Measurements from ENCODE around the gene SLC25A29.
"Not testable (repeated sequence)": the region's sequence is repeated elsewhere in the genome, so short reads cannot be mapped to it uniquely, and the experiment has no call there.

The SLC25A29 gene

DNA sequence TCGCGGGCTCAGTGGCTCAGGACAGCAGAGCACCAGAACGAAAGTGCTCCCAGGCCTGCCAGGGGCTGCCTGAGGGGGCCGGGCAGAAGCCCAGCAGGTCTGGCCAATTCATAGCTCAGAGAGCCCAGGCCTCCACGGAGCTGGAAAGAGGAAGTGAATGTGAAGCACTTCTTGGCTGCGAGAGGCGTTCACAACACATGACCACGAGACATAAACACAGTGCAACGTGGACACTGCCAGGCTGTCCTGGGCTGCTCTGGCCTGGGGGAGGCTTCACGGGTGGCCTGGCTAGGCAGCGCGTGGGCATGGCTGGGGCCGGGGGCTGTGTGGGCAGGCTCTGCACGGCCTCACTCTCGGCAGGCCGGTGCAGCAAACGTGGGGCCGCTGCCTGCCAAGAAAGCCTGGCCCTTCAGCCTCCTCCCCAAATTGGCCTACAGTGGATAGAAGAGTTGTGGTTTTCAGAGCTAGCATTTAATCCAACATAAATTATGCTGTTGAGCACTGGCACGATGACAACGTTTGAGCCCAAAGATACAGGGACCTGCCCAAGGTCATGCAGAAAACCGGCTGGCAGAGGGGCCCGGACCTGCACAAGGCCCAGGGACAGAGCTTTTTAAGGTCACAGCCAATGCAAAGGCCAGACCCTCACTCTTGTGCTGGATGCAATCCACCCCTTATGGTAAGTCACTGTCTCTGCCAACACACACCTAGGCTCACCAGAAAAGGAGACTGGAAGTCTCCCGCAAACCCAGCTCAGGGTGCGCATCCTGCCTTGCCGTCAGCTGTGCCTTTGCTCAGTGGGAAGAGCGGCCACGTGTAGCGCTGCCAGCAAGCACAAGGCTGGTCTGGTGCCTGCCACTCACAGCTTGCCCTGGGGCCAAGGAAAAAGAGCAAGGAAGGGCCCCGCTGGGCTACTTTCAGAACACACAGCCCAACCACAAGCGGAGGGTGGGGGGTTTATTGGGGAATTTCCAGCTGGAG is 8.6 kb downstream of the SLC25A29 start:
- Histone ChIP-seq H3K9me3 (ENCODE audit: control insufficient read depth, low read length) (no peaks in the 10 kb centered on the region), H3K4me1 (ENCODE audit: control insufficient read depth, insufficient read depth, low read length, poor library complexity, severe bottlenecking) (peaks cover 8% of the 10 kb centered on the region), H3K4me3 (ENCODE audit: extremely low read depth, insufficient read depth, low read length, poor library complexity, severe bottlenecking) (no peak overlapping the region), H3K36me3 (ENCODE audit: control insufficient read depth, insufficient read depth, low read length) (peaks cover 19% of the 10 kb centered on the region), H3K27ac (ENCODE audit: low read depth, low read length, severe bottlenecking) (peak overlapping the region; percentile 4)
- WGBS, 2 experiments (ENCODE audit: insufficient coverage in 2 of 2), result 91 to 97% methylated on average over 21 of the region's 30 CpGs

DNA sequence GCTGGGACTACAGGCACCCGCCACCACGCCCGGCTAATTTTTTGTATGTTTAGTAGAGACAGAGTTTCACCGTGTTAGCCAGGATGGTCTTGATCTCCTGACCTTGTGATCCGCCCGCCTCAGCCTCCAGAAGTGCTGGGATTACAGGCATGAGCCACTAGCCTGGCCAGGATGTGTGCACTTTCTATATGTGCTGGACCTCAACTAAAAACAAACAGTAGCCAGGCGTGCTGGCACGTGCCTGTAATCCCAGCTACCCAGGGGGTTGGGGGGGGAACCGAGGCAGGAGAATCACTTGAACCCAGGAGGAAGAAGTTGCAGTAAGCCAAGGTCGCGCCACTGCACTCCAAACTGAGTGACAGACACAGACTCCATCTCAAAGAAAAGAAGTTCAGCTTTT is 9.5 kb downstream of the SLC25A29 start:
- not testable (repeated sequence) for H3K4me3 ChIP-seq (ENCODE audit: extremely low read depth, insufficient read depth, low read length, poor library complexity, severe bottlenecking); H3K9me3 ChIP-seq (ENCODE audit: control insufficient read depth, low read length); H3K27ac ChIP-seq (ENCODE audit: low read depth, low read length, severe bottlenecking); H3K4me1 ChIP-seq (ENCODE audit: control insufficient read depth, insufficient read depth, low read length, poor library complexity, severe bottlenecking)
- H3K36me3 ChIP-seq (ENCODE audit: control insufficient read depth, insufficient read depth, low read length), result peaks cover 19% of the 10 kb centered on the region
- WGBS, 2 experiments (ENCODE audit: insufficient coverage in 2 of 2), result 77 to 93% methylated on average over 4 to 5 of the region's 11 CpGs

DNA sequence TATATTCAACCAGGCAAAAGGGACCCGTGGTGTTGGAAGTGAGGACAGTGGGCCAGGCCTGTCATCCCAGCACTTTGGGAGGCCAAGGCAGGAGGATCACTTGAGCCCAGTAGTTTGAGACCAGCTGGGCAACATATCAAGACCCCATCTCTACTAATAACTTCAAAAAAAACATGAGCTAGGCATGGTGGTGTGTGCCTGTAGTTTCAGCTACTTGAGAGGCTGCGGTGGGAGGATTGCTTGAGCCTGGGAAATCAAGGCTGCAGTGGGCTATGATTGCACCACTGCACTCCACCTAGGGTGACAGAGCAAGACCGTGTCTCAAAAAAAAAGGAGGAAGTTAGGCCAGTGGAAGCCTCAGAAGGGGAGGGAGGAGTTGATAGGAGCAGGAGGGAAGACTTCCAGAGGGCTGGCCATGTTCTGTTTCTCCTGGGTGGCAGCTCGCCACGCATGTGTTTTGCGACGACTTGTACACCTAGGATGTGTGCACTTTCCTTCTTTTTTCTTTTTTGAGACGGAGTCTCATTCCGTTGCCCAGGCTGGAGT is 10.1 kb downstream of the SLC25A29 start:
- 97 to 100% methylated on average over 1 to 8 of the region's 9 CpGs for WGBS, 2 experiments (ENCODE audit: insufficient coverage in 2 of 2)
- Histone ChIP-seq H3K4me3 (ENCODE audit: extremely low read depth, insufficient read depth, low read length, poor library complexity, severe bottlenecking) (no peak overlapping the region), H3K9me3 (ENCODE audit: control insufficient read depth, low read length) (no peaks in the 10 kb centered on the region), H3K4me1 (ENCODE audit: control insufficient read depth, insufficient read depth, low read length, poor library complexity, severe bottlenecking) (peaks cover 8% of the 10 kb centered on the region), H3K27ac (ENCODE audit: low read depth, low read length, severe bottlenecking) (no peak overlapping the region), H3K36me3 (ENCODE audit: control insufficient read depth, insufficient read depth, low read length) (peaks cover 24% of the 10 kb centered on the region)

DNA sequence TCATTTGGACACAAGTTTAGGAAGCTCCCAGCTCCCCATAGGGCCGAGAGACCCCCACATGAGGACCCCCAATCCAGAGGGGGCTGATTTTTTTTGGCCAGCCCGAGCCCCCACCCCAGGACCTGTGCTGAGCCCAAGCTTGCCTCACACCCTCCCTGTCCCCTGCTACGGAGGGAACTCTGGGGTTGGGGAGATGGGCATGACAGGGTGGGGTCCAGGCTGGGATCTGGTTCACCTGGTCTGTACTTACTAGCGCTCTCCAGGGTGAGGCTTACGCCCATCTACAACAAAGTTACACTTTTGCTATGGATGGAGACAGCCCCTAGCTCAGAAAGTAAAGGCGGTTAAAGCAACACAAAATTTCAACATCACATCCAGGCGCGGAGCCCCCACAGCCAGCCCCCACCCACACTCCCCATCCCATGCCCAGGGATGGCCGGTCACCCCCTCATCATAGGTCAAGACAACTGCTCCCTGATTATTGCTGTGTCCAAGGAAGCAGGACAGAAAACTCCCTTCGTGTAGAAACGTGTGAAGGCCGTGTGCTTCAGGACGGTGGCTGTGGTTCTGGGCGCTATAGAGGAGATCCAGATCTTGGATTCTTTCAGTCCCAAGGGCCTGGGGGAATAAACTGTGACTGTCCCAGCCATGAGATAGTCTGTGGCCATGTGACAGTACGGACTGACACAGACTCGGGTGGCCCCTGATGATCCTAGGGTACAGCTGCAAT is 10.7 kb downstream of the SLC25A29 start:
- peaks cover 10% of the 10 kb centered on the region for H3K4me1 ChIP-seq (ENCODE audit: control insufficient read depth, insufficient read depth, low read length, poor library complexity, severe bottlenecking)
- 96 to 97% methylated on average over 8 to 14 of the region's 16 CpGs for WGBS, 2 experiments (ENCODE audit: insufficient coverage in 2 of 2)
- no peak overlapping the region for H3K27ac ChIP-seq (ENCODE audit: low read depth, low read length, severe bottlenecking)
- H3K36me3 ChIP-seq (ENCODE audit: control insufficient read depth, insufficient read depth, low read length), result peaks cover 30% of the 10 kb centered on the region
- H3K4me3 ChIP-seq (ENCODE audit: extremely low read depth, insufficient read depth, low read length, poor library complexity, severe bottlenecking), result no peak overlapping the region
- no peaks in the 10 kb centered on the region for H3K9me3 ChIP-seq (ENCODE audit: control insufficient read depth, low read length)

DNA sequence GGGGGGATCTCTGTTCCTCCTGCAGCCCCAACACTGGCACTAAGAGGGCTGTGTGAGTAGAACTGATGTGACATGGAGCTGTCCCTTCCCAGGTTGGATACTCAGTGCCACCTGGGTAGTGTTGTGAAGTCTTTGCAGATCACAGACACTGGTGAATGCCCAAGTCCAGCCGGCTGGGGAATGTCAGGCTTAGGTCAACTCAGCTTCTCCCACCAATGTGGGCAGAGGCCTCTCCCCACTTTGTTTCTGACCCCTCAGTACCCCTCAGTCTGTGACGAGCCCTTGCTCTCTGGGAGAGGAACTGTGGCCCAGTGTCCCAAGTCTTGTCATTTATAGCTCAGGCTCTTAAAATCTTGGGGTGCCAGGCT is 11.3 kb downstream of the SLC25A29 start:
- Histone ChIP-seq H3K4me1 (ENCODE audit: control insufficient read depth, insufficient read depth, low read length, poor library complexity, severe bottlenecking) (peaks cover 14% of the 10 kb centered on the region), H3K4me3 (ENCODE audit: extremely low read depth, insufficient read depth, low read length, poor library complexity, severe bottlenecking) (no peak overlapping the region), H3K9me3 (ENCODE audit: control insufficient read depth, low read length) (no peaks in the 10 kb centered on the region), H3K36me3 (ENCODE audit: control insufficient read depth, insufficient read depth, low read length) (peaks cover 30% of the 10 kb centered on the region), H3K27ac (ENCODE audit: low read depth, low read length, severe bottlenecking) (no peak overlapping the region)
- 91 to 92% methylated on average over 1 to 2 of the region's 2 CpGs for WGBS, 2 experiments (ENCODE audit: insufficient coverage in 2 of 2)

DNA sequence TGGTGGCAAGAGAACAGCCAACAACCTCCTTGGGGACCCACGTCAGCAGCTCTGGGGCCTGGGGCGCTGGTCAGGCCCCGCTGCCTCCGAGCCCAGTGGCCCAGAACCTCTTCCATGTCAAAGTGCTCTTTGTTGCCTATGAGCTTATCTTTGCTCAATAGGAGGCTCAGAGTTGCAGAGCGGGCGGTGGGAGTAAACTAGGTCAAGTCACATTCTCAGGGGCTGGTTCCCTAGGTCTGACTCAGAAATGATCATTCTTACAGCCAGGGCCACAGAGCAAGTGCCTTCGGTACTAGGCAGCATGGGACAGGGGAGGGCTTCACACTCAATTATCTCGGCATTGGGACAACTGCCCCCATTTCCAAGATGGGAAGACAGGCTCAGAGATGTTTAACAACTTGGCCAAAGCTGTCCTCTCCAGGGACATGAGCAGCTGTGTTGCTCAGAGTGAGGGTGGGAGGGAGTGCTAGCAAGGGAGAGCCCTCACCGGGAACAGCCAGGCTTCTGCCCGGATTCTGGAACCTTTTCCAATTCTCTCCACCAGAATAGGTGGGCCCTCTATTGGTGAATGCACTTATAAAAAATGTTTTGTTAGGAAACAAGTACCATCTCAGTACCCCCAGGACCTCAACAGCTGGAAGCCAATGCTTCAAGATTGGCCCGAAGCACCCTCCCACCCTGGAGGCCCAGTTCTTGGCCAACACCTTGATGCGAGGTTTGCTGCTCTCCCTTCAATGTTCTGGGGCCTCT is 11.9 kb downstream of the SLC25A29 start:
- no peak overlapping the region for H3K4me3 ChIP-seq (ENCODE audit: extremely low read depth, insufficient read depth, low read length, poor library complexity, severe bottlenecking)
- peaks cover 14% of the 10 kb centered on the region for H3K4me1 ChIP-seq (ENCODE audit: control insufficient read depth, insufficient read depth, low read length, poor library complexity, severe bottlenecking)
- H3K9me3 ChIP-seq (ENCODE audit: control insufficient read depth, low read length), result no peaks in the 10 kb centered on the region
- peaks cover 30% of the 10 kb centered on the region for H3K36me3 ChIP-seq (ENCODE audit: control insufficient read depth, insufficient read depth, low read length)
- WGBS, 2 experiments (ENCODE audit: insufficient coverage in 2 of 2), result 92 to 94% methylated on average over 9 to 10 of the region's 12 CpGs
- H3K27ac ChIP-seq (ENCODE audit: low read depth, low read length, severe bottlenecking), result peak overlapping the region; percentile 23

DNA sequence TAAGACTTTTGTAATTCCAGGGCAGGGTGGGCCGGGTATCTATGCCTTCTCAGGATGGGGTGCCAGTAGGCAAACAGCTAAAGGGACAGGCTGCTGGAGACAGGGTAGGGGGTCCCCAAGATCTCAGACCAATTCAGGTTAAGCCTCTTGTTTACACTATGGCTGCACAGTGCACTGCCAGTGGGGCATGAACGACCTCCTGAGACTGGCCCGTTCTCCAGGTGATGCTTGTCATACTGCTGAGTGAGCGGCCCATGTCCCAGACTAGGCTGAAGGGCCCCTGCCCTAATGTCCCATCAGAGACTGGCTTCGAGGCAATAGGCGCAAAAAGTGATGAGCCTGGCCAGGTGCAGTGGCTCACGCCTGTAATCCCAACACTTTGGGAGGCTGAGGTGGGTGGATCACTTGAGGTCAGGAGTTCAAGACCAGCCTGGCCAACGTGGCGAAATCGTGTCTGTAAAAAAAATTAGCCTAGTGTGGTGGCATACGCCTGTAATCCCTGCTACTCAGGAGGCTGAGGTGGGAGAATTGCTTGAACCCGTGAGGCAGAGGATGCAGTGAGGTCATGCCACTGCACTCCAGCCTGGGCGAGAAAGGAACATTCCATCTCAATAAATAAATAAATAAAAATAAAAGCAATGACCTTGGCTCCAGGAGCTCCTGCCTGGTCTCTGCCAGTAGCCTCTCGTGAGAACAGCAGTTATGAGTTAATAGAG is 12.6 kb downstream of the SLC25A29 start:
- H3K27ac ChIP-seq (ENCODE audit: low read depth, low read length, severe bottlenecking), result peak overlapping the region; percentile 23
- peaks cover 28% of the 10 kb centered on the region for H3K36me3 ChIP-seq (ENCODE audit: control insufficient read depth, insufficient read depth, low read length)
- H3K4me1 ChIP-seq (ENCODE audit: control insufficient read depth, insufficient read depth, low read length, poor library complexity, severe bottlenecking), result peaks cover 14% of the 10 kb centered on the region
- WGBS, 2 experiments (ENCODE audit: insufficient coverage in 2 of 2), result 93 to 94% methylated on average over 13 of the region's 14 CpGs
- H3K4me3 ChIP-seq (ENCODE audit: extremely low read depth, insufficient read depth, low read length, poor library complexity, severe bottlenecking), result no peak overlapping the region
- no peaks in the 10 kb centered on the region for H3K9me3 ChIP-seq (ENCODE audit: control insufficient read depth, low read length)

DNA sequence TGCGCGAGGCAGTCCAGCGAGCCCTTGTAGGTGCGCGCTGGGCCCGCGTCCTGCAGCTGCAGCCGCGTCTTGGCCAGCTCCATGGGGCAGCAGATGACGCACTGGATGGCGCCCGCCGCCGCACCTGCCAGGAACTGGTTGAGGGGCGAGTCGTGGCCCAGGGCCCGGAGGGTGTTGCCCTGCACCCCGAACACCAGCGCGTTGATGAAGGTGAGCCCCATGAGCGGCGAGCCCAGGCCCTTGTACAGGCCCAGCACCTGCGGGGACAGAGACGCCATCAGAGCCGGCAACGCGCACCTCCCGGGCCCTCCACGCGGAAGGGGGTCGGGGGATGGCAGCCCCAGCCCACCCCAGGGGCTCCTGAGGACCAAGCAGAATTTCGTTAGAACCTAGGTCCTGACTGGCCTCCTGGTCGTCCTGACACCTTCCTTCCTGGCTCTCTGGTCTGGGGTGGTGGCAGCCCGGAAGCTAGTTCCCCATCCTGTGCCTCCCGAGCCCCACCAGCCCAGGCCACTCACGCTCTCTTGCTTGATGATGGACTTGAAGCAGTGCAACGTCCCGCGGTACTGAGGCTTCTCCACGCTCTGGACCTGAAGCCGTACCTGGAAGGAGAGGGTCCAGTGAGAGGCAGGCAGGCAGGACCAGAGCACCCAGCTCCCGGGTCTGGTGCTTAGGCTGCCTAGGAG is 13.3 kb downstream of the SLC25A29 start:
- peaks cover 14% of the 10 kb centered on the region for H3K4me1 ChIP-seq (ENCODE audit: control insufficient read depth, insufficient read depth, low read length, poor library complexity, severe bottlenecking)
- H3K9me3 ChIP-seq (ENCODE audit: control insufficient read depth, low read length), result no peaks in the 10 kb centered on the region
- H3K27ac ChIP-seq (ENCODE audit: low read depth, low read length, severe bottlenecking), result no peak overlapping the region
- H3K36me3 ChIP-seq (ENCODE audit: control insufficient read depth, insufficient read depth, low read length), result peaks cover 28% of the 10 kb centered on the region
- no peak overlapping the region for H3K4me3 ChIP-seq (ENCODE audit: extremely low read depth, insufficient read depth, low read length, poor library complexity, severe bottlenecking)
- WGBS, 2 experiments (ENCODE audit: insufficient coverage in 2 of 2), result 96 to 98% methylated on average over 32 to 42 of the region's 42 CpGs

DNA sequence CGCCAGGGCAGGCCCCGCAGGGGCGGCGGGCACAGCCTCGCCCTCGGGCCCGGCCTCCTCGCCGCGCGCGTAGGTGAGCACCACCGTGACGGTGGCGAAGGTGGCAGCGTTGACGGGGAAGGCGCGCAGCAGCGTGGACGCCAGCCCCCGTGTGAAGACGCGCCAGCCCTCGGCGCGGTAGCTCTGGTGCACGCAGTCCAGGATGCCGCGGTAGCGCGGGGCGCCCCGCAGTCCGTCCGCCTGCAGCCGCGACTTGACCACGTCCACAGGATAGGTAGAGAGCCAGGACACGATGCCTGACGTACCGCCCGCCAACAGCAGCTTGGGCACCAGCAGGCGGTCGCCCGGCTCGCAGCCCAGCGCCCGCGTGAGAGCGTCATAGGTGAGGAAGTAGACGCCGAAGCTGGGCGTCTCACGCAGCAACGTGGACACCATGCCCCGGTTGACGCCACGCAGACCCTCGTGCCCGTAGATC is 13.9 kb downstream of the SLC25A29 start:
- peaks cover 9% of the 10 kb centered on the region for H3K4me1 ChIP-seq (ENCODE audit: control insufficient read depth, insufficient read depth, low read length, poor library complexity, severe bottlenecking)
- 95 to 96% methylated on average over 57 to 61 of the region's 61 CpGs for WGBS, 2 experiments (ENCODE audit: insufficient coverage in 2 of 2)
- peaks cover 28% of the 10 kb centered on the region for H3K36me3 ChIP-seq (ENCODE audit: control insufficient read depth, insufficient read depth, low read length)

More for the DNA sequence above, 13.9 kb downstream of the SLC25A29 start:
- Histone ChIP-seq H3K27ac (ENCODE audit: low read depth, low read length, severe bottlenecking) (no peak overlapping the region), H3K9me3 (ENCODE audit: control insufficient read depth, low read length) (no peaks in the 10 kb centered on the region), H3K4me3 (ENCODE audit: extremely low read depth, insufficient read depth, low read length, poor library complexity, severe bottlenecking) (no peak overlapping the region)

Data from mesodermal cell (in vitro differentiated cells).